LHCN-M2 (cell line): Measurements from ENCODE around the gene NRCAM. TPM values are rescaled to one million over a fixed set of nuclear protein-coding genes. Genes with fewer than 3 reads are reported as not detected.

Source experiments
- DNase-seq: peaks from one replicate; pipeline ENCODE4 v3.0.0-alpha.2; 2012; ENCODE audit warnings: low read depth
- total RNA-seq: library from RNA; depleted of rRNA; stranded (reverse); fragments of >200 nt; gene quantifications from 2 replicates; pipeline ENCODE4 v1.2.3, GENCODE V29; 2014

The NRCAM gene
- total RNA-seq, 1 experiment from 2014 or later: 8.9 TPM

DNA sequence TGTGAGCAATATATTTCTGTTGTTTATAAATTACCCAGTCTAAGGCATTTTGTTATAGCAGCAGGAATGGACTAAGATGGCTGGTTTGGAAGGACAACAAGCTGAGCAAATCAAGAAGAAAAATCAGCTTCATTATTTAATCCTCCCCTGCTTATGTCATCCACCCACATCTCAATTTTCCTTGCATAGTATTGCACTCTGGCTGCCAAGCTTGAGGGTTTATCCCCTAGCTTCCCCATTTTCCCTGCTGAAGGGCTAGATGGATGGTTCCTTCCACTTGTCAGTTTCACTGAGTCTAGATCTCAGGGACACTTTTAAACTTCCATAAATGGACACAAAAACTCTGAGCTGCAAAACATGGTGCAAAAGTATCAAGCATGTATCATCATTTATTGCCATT is 250.9 kb downstream of the NRCAM start:
- no peak for DNase-seq

DNA sequence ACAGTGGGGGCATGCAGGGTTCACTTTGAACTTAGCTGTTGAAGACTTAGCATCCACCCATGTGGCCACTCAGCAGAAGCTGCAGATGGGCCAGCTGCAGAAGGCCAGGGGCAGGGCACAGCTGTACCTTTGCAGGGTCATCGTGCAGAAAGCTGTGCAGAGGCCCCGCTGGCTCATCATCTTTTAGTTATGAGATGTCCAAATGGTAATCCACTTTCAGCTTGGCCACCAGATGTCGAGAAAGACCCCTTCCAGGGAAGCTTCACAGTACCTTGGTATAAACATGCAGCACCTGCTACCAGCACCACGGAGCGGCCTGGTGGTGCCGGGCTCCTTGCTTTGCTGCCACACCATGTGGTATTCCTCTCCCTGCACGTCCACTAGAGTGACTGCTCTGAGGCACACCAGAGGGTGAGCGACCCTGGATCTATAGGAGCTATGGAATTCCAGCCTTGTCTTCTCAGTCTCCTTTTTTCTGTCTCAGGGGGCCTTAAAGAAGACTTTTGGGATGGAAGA is 251.9 kb downstream of the NRCAM start:
- no peak for DNase-seq

DNA sequence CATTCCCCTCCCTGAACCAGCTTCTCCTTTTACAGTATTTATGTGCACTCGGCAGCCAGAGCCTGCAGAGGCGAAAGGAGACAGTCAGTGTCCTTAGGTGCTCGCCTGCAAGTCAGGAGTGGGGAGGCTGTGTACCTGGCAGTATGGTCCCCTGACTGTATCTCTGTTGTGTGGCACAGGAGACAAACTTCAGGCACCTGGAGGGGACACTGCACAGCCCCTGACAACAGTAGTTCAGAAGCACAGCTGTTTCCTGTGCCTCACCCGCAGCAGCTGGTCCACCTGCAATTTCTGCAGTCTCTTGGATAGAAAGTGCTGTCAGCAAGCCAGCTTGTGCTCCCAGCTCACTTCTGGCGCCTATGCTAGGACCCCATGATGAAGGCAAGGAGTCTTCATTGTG is 252.7 kb downstream of the NRCAM start:
- no peak for DNase-seq

DNA sequence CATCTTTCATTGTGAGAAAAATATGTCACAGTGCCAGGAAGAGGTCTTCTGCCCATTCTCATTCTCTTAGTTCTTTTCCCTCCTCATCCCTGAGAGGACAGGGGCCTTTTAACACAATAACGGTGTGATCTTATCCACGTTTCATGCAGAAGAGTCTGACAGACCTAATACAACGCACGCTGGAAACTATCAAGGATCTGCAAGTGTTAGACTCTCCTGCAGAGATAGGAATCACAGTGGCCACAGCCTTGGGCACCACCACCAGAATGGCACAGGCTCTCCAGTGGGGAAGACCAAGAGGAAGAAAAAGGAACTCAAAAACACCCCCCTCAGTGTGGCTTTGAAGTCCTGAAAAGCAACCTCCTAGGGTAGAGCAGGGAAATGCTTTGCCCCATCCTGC is 253.5 kb downstream of the NRCAM start:
- DNase-seq: no peak

DNA sequence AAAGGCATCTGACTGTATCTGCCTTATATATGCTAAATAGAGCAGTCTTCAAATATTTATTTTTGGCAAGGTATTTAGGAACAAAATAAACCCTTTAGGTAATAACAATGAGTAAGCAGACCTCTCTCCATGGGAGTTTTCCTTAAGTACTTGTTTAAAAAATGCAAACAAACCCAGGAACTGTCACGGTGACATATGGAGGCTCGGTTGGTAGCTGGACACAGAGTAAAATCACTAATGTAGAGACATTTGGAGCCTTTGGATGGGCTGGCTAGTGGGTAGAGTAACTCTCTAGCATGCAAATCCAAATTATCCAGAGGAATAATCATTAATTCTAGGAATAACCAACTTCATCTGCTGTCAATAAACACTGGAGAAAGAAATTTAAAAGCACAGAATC is 254.5 kb downstream of the NRCAM start:
- no peak for DNase-seq

DNA sequence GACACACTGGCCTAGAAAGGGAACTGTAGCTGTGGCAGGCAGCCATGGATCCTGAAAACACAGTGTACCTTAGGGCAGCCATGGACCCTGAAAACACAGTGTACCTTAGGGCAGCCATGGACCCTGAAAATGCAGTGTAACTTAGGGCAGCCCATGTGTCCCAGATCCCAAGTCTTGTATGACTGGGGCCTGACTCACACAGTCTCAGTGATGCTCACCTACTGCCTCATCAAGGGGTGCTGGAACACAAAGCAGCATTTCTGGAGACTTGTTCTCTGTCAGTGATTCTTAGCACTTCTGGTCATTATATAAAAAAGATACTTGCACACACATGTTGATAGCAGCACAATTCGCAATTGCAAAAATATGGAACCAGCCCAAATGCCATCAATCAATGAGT is 255.9 kb downstream of the NRCAM start:
- peak; percentile 55 for DNase-seq

DNA sequence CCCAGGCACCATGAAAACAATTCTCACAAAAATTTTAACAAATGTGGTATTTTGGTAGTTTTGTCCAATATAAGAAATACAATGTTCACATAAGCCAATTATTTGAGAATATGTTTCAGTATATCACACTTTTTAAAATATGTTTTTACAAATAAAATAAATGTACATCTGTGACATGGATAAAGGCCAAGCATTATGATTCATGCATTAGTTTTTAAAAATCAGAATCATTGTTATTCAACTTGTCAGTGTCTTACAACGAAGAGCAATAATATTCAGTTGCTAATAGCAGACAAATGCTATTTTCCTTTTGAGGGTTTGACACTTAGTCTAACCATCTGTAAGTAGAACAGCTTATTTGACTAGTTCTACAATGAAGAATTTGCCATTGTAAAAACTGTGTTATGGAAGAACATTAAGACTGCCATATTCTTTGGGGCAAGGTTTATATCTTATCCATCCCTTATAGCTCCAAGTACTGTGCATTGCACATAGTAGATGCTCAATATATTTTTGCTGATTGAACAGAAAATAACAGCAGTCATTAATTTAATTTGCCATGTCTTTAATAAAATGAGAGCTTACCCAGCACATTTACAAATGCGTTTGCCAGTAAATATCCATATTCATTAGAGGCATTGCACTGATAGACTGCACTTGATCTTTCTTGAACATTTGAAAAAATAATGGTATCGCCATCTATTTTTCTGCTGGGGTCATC is 258.7 kb downstream of the NRCAM start:
- no peak for DNase-seq

DNA sequence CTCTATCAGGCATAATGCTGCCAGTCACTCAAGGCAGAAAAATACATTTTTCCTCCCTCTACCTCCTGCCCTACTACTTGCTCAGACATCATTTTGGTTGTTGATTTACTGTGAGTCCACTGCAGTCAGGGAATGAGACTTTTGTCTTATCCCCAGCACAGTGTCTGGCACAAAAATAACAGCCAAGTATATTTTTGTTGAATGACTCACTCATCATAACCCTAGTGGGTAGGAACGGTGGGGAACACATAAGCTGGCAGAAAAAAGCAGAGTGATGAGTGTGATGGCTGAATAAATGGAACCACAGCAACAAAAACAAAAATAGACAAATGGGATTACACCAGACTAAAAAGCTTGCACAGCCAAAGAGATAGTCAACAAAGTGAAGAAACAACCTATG is 260.2 kb downstream of the NRCAM start:
- DNase-seq: peak; percentile 82

DNA sequence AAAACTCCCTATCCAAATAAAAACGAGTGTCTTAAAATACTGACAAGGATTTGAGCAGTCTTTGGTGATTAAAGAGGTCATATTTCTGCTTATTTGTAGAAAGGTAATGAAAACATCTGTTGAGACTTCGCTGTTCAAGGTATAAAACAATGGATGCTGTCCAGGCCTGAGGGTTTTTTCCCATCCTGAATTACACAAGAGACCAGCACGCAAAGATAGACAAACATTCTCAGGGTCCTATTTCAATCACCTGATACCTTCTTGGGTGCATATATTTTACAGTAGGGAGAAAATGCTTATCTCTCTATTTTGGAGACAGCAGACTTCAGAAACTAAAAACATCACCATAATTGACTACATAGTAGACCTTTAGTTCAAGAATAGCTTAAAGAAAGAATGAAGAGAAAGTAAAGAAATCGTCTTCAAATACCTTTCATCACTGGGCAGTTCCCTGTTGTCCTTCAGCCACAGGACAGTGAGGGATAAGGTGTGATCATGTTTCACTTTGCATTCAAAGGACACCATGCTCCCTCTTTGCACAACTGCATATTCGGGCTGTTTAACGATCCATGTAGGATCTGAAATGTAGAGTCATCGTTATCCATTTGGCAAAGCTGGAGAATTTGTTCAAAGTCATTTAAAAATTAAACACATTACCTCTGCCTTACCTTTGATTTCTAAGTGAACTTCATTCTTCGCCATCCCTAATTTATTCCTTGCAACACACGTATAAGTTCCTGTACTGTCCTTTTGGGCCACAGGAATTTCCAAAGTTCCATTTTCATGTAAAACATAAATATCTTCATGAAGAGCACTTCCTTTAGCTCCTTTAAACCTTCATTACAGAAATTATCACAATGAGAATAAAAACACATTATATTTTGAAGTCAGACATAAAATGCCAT is 262.4 kb downstream of the NRCAM start:
- DNase-seq: no peak

DNA sequence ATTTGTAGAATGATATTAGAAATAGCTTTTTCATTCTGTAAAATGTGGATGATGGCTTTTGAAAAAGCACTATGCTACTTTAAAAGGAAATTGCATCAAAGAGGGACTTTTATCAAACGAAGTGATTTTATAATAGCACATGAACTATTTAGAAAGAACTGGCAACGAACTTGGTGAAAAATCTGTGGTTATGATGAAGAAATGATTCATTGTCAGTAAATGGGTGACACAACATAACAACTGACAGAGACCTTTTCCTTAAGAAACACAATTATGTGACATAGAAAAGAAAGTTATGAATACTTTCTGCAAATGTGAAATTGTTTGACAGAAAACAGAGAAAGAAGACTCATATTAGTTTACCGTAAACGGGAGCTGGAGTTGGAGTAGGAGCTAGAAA is 265.3 kb downstream of the NRCAM start:
- peak; percentile 53 for DNase-seq

DNA sequence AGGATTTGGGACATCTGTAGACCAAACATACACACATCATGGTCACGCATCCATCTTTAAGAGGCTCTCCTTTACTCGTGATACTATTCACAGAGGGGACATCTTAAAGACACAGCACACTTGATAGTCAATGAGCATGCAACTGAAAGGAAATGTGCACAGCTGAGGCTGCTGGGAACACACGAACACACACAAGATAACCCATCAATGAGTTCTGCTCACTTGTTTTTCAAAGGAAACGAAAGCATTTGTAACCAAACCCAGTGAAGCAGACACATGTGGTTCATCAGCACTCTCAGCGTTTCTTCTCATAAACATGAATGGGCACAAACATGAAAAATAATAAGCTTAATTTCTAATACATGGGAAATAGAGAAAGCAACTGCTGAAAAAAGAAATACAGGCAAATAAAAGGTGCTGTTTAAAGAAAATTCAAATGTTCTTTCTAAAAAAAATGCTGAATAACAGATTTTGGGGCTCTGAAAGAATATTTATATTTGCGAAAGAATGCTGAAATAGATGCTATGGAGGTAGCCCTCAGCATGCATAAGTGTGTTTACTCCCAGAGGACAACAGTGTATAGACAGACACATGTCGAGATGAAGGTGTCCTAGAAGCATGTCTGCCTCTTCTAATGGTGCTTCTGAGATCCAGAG is 266.4 kb downstream of the NRCAM start:
- DNase-seq: no peak

DNA sequence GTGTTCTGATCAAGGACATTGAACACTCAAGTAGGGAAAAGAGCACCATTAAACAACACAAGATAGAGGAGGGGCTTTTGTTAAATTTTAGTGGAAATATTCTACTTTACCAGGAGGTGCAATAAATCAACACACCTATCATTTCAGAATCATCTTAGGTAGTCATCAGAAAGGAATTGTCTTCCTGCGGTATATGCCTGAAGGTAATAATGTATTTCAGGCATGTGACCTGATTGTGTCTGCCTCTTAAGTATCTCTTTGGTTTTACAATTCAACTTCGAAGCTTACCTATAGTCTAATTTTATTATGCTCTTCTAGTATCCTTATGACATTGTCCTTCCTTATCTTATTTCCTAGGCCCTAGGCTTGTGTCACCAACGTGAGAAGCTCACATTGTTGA is 267.5 kb downstream of the NRCAM start:
- DNase-seq: no peak

DNA sequence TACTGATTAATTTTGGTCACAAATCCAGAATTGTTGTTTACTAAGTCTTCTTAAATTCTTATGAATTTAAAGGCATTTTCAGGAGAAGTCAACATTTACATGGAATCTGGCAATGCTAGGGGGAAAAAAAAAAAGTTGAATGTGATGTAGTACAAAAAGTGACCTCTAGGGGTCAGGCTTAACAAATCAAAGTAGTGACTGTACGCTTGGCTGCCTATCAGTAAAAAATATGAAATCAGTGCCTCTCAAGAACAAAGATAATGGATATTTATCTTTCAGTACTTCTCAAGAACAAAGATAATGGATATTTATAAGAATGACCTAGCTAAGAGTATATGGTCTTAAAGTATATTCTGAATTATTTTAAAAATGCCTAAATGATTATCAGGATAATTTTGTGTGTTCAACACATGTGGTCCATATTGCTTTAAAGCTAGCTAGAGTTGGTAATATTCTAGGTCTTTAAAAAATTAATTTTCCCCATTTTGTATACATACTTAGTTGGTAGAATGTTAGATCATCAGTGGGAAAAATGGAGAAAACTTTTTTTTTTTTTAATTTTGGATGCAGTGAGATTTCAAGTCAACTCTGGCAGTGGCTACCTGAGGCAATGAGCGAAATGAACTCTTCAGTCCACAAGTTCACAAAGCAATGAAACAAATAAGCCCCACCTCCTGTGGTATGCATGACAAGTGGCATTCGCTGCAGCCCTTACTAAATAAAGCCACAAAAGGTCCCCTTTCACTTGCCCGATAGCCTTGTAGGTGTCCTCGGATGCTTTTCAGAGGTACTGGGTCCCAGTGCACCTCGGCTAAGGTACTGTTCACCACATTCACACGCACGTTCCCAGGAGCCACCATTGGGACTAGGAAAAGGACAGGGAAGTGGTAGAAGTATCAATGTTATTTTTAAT is 274.9 kb downstream of the NRCAM start:
- peak; percentile 64 for DNase-seq

DNA sequence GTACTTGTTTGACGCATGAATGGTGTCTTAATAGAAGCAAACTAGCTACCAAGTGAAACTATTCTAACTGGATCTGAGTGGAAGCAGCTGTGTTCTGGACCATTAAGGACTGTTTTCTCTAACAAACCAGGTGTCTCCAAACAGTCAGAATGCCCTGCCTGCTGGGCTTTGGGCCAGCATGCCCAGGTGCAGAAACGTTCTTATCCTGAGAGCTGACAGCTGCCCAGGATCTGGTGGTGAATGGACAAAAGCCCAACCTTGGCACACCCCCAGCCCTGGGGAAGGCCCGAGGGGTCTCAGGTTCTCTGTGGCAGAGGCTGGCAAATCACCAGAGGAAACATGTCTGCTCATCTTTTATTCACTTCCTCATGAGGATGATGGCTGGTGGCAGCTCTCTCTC is 277.8 kb downstream of the NRCAM start:
- no peak for DNase-seq

DNA sequence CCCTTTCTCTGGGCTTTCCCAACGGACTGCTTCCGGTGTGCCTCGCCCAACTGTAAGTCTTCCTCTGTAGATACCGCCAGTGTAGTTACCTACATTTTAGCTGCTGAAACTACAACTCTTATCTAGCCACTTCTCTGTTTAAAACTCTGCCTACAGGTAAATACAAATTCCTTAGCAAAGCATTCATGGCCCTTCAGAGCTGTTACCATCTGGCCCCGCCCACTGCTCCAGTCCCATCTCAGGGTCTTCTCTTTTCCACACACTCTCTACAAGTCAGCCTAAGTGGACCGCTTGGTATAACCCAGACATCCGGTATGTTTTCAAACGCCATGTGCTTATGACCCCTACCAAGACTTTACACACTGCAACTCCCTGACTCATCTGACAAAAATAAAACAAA is 285.1 kb downstream of the NRCAM start:
- no peak for DNase-seq

DNA sequence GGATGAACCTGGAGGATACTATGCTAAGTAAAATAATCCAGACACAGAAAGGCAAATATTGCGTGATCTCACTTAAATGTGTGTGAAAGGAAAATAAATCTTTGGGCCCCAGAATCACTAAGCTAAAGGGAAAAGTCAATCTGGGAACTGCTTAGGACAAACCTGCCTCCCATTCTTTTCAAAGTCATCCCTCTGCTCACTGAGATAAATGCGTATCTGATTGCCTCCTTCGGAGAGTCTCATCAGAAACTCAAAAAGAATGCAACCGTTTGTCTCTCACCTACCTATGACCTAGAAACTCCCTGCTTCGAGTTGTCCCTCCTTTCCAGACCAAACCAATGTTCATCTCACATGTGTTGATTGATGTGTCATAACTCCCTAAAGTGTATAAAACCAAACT is 286.0 kb downstream of the NRCAM start:
- no peak for DNase-seq

DNA sequence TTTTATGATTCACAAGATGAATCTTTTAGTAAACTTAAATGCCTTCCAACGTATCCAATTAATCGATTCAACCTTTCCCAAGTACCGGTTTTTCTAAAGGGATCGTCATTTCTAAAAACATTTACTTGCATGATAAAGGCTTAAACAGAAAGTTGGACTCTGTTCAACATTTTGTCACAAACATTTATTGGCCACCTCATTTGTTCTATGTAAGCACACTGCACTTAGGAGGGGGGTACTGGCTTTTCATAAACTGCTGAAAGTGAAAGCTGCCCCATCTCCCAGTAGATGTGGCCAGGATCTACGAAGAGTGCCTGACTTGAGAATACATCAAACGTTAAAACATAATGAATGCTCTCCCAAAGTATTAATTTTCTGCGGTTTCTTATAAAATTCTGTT is 288.8 kb downstream of the NRCAM start:
- no peak for DNase-seq

DNA sequence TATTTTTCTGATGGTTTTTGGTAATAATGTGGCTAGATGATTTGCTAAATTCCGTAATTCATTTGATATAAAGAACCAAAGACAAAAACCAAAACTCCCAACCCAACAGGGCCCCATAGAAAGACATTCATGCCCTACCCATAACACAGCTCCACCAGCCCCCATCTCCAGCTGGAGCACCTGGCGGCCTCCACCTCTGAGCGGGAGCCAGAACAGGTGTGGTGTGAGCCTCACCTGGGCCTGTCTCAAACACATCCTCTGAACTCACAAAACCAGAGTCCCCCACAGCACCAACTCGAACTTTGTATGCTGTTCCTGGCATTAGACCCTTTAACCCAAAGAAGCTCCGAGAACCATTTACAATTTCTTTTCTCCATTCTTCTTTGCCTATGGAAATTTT is 289.5 kb downstream of the NRCAM start:
- DNase-seq: no peak

DNA sequence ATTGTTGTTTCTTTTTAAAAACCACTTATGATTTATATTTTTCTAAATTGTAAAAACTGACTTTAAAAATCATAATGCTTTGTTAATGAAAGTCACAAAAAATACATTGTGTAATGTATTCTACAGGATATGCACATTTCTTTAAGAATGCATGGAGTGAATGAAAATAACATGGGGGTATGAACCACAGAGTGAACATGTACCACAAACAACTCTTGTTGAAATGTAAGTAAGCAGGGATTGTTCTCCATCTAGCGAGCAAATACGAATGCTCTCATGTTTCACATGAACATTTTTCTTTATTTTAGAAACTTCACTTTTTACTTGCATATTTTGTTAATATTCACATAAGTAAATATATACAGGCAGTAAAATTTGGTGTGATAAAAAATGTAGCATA is 290.5 kb downstream of the NRCAM start:
- DNase-seq: no peak

DNA sequence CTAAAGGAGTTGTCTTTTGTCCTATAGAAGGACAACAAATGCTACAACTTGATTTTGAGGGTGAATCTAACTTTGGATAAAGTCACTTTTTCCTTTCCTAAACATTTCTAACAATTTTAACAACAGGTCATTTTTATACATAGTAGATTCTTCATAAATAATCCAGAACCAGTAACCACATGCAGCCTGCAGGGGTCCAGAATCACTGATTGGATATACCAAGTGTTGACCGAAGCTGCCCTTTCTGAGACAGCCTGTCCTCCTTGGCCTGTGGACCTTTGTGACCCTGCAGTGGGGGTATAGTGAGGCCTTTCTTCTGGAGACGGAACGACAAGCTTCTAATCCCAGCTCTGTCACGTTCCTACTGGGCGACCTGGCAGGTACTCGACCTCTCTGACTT is 291.3 kb downstream of the NRCAM start:
- DNase-seq: no peak

DNA sequence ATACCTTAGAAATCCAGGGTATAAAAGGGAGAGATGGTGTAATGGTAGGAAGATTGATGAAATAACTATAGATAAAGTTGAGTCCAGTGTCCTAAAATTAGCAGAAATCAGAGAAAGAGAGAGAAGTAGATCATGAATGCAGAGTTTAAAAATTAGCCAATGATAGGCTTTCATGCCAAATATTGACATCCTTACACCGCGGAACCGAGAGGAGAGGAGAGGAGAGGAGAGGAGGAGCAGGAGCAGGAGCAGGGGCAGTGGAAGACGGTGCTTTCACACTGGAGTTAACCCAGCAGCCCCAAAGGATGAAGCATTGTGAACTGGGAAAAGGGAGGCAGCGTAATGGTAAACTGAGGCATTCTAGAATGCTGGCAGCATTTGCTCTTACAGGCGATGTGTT is 291.9 kb downstream of the NRCAM start:
- DNase-seq: no peak
